Prostate gland (tissue), 2 donors: ENCODE results near the gene XPO6.

ENCODE experiments used
- CTCF ChIP-seq, 4 experiments: fragments of 200-600 bp in 2 of 4; fragments of 450-650 bp in 2 of 4; sonication (generic) in 2 of 4; IDR thresholded peaks; 1 replicate in 3 of 4; 2 replicates in 1 of 4; pipeline ENCODE4 v1.5.1; 2016 to 2019; ENCODE audit warnings: antibody characterized with exemption in 4 of 4, mild to moderate bottlenecking in 2 of 4, moderate library complexity in 2 of 4
- POLR2A ChIP-seq: fragments of 450-650 bp; IDR thresholded peaks from one replicate; pipeline ENCODE4 v1.6.1; 2016; ENCODE audit warnings: antibody characterized with exemption, mild to moderate bottlenecking
- POLR2AphosphoS5 ChIP-seq: sonication (generic); formaldehyde crosslinking; IDR thresholded peaks from one replicate; pipeline ENCODE4 v1.6.1; 2017; ENCODE audit warnings: antibody characterized with exemption

GRCh38 chr16:28182801-28183200 lies 29.0 kb downstream of the XPO6 start:
- TF ChIP-seq CTCF (IDR thresholded peaks at IDR 0.05) (no peak), POLR2A (no peak), POLR2AphosphoS5 (no peak)
